ENCODE results near the gene SLC22A23.

DNA sequence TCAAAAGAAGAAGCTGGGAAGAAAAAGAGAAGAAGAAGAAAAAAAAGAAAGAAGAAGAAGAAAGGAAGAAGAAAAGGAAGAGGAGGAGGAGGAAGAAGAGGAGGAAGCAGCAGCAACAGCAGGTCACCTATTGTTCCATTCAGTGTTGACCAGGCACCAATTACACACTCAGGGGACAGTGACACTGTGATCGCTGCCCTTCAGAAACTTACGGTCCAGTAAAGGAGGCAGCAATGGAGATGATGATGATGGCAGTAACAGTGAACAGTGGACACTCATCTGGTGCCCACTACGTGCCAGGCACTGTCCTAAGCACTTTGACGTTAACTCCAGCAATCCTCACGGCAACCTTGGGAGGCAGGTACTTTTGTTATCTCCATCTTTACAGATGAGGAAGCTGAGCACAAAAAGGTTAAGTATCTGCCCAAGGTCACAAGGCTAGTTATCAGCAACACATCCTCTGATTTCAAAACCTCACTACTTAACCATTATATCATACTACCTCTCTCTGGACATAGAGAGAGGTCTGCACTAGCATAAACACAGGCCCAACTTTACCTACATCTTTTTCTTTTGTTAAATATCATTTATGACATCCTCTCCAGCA is 83.2 kb downstream of the SLC22A23 start:
- TF ChIP-seq, protein P1, sequence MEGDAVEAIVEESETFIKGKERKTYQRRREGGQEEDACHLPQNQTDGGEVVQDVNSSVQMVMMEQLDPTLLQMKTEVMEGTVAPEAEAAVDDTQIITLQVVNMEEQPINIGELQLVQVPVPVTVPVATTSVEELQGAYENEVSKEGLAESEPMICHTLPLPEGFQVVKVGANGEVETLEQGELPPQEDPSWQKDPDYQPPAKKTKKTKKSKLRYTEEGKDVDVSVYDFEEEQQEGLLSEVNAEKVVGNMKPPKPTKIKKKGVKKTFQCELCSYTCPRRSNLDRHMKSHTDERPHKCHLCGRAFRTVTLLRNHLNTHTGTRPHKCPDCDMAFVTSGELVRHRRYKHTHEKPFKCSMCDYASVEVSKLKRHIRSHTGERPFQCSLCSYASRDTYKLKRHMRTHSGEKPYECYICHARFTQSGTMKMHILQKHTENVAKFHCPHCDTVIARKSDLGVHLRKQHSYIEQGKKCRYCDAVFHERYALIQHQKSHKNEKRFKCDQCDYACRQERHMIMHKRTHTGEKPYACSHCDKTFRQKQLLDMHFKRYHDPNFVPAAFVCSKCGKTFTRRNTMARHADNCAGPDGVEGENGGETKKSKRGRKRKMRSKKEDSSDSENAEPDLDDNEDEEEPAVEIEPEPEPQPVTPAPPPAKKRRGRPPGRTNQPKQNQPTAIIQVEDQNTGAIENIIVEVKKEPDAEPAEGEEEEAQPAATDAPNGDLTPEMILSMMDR (conservative IDR thresholded peaks at IDR 0.05; ENCODE audit: low read depth, low read length): no peak
- TF ChIP-seq NFE2L2 (IDR thresholded peaks at IDR 0.05; ENCODE audit: low read depth, low read length) (no peak), CHD1 (IDR thresholded peaks at IDR 0.05; ENCODE audit: low read depth, low read length) (no peak), MAZ (IDR thresholded peaks at IDR 0.05; ENCODE audit: borderline replicate concordance, low read depth, low read length) (no peak), POLR2A (IDR thresholded peaks at IDR 0.05; ENCODE audit: low read depth, low read length) (no peak), RAD21 (IDR thresholded peaks at IDR 0.05; ENCODE audit: low read length) (no peak), SMC3 (IDR thresholded peaks at IDR 0.05; ENCODE audit: low read depth, low read length) (no peak), MAFK (IDR thresholded peaks at IDR 0.05; ENCODE audit: low read depth, low read length) (no peak), FOS (IDR thresholded peaks at IDR 0.05; ENCODE audit: low read depth, low read length) (no peak), BHLHE40 (IDR thresholded peaks at IDR 0.05; ENCODE audit: low read depth, low read length) (no peak)
- TF ChIP-seq, protein P2, sequence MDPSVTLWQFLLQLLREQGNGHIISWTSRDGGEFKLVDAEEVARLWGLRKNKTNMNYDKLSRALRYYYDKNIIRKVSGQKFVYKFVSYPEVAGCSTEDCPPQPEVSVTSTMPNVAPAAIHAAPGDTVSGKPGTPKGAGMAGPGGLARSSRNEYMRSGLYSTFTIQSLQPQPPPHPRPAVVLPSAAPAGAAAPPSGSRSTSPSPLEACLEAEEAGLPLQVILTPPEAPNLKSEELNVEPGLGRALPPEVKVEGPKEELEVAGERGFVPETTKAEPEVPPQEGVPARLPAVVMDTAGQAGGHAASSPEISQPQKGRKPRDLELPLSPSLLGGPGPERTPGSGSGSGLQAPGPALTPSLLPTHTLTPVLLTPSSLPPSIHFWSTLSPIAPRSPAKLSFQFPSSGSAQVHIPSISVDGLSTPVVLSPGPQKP (IDR thresholded peaks at IDR 0.05; ENCODE audit: borderline replicate concordance, low read depth, low read length): no peak
